ENCODE measurements around the gene SLC25A47.

The SLC25A47 gene

DNA sequence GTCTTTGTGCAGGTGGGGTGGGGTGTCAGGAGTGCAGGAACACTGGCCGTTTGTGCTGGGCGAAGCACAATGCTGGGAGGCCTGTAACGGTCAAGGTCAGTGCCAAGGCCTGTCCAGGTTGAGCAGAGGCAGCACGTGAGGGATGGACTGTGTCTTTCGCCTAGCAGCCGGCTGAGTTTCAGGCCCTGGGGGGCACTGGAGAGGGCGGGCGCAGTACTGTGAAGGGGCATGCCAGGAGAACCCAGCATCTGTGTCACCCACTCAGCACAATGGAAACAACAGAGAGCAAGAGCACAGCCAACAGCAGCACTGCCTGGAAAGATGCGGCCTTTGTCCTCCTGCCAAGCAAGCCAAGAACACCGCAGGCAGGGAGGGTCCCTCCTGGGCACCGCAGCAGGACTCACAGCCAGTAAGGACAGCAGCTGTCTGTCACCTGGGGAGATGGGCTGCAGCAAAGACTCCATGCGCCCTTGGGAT lies 25.2 kb downstream of the SLC25A47 start:
- no peak for DNase-seq

DNA sequence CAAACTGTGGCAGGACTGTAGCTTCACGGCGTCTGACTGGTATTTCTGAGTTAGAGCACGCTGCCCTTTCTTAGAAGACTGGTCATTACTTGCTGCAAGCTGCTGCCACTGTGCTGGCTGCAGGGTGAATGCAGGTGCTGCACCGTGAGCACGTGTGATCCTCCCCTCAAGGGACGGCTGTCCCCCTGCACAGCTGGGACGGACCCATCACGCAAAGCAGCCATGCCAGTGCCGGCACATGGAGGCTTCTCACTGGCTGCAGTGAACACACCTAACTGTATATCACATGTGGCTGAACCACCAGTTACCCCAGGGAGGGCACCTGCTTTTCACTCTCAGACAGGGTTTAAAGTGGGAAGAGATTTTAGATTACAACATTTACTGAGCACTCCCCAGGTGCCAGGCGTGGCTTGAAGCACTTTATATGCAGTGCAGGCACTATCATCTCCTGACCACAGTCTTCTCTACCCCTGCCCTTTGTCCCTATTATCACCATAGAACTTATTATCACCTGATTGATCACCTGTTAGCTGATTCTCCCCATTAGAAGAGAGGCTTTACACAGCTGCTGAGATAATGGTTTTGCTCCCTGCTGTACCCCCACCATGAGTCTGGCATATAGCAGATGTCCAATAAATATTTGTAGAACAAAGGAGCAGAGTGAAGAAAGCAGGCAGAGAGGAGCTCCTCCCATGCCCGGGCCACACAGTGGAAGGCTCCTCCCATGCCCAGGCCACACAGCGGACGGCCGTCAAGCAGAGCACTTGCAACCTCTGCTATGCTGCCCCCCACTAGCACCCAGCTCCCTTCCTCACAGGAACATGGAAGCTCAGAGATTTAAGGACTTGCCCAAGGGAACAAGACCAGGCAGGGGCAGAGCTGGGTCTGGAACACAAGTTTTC lies 25.9 kb downstream of the SLC25A47 start:
- DNase-seq = no peak

DNA sequence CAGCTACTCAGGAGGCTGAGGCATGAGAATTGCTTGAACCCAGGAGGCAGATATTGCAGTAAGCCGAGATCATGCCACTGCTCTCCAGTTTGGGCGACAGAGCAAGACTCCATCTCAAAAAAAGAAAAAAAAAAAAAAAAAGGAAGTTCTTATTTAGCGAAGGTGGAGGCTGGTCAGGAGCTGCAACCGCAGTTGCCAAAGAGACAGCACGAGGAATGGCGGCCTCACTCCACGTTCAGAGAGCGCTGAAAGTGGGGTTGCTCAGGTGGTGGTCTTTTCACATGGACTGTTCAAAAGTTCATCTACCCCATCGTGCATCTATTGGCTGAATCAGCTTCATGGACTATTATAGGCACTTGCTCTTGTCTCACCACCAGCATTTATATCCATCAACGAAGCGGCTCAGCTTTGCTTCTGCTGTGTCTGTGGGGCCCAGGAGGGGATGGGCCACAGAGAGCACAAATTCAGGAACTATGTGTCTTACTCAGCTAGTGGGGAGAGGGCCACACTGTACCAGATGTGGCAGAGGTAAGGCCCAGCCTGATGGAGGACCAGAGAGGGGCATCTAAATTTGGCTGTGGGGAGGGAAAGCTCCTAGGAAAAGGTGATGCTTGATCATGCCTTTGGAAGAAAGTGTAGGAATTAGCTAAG lies 27.3 kb downstream of the SLC25A47 start:
- no peak for DNase-seq

DNA sequence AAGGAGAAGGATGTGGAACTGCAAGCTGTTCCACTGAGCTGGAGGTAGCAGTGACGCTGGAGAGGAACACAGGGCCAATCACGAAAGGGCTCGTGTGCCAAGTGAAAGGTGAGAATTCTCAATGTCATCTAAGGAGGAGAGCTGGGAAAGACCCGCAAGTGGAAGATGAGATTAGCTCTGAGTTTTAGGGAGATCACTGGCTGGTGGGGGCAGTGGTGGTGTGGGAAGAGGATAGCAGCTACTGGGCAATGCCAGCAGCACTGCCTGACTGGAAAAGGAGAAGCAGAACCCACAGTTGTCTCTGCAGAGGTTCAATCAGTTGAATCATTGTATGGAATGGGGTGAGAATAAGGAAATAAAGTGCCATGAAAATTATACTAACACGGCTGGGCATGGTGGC lies 27.8 kb downstream of the SLC25A47 start:
- no peak for DNase-seq

DNA sequence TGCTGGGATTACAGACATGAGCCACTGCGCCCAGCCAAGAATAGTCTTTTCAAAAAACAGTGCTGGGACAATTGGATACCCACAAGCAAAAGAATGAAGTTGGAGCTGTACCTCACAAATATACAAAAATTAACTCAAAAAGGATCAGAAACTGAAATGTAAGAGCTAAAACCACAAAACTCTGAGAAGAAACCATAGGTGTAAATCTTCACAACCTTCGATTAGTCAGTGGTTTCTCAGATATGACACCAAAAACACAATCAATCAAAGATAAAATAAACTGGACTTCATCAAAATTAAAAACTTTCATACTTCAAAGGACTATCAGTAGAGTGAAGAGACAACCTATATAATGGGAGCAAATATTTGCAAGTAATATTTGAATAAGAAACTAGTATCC lies 35.3 kb downstream of the SLC25A47 start:
- no peak for DNase-seq

DNA sequence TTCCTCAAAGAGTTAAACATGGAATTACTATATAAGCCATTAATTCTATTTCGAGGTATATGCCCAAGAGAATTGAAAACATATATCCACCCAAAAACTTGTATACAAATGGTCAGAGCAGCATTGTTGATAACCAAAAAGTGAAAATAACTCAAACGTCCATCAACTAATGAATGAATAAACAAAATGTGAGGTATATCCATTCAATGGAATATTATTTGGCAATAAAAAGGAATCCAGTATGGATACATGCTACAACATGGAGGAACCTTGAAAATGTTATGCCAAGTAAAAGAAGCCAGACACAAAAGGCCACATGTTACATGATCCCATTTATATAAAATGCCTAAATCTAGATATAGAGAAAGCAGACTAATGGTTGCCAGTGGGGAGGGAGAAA lies 36.0 kb downstream of the SLC25A47 start:
- DNase-seq = no peak

DNA sequence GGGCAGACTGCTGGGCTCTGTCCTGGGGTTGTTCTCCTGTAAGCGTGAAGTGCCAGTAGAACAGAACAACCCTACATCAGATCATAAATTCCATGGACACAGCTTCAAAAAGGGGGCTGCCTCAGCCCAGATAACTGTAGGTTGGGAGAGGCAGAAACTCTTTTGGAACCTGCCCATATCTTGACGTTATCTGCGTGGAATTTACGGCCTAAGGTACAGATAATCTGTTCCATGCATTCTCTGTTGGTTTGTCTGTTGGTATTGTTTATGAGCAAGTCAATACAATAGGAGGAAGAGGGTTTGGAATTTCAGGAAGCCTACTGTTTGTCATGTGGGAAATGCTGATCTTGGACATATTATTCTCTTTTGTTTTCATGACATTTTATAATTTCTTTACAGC lies 36.7 kb downstream of the SLC25A47 start:
- DNase-seq = no peak

DNA sequence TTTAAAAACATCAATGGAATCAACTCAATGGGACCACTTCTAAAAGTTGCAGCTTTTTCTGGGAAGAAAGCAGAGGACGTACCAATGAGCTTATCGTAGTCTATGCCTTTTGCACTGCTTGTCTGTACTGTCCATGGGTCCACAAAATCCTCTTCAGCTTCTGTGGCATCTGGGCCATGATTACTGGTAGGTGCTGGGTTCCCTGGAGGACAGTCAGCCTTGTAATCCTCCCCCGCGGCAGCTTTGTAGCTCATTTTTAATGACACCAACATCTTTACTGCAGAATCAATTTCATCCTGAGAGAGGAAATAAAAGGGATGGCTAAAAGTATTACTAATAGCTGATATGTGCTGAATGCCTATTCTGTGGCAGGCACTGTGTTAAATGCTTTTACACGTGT lies 38.5 kb downstream of the SLC25A47 start:
- no peak for DNase-seq

DNA sequence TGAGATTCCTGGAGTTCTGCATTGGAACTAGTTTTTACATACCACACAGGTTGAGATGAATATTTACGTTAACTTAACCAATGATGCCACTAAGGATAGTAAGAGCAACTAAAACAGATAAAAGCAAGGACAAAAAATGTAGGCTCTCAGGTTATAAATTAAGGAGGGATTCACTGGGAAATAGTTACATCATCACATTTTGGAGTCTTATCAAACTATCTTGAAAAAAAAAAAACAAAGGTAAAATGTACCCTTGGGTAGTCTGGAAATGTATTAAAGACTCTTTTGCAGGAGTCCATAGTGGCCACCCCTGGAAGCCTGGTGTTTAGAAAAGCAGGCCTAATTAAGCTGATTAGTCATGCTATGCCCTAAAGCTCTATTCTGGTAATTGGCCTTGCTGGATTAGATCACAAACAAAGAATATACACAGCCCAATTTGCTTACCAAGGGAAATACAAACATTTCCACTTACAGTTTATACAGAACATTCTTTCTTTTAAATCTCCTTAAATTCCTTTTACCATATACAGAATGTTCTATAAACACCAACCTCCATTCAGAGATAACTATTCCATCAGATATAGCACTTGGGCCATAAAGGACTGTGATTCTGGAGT lies 39.3 kb downstream of the SLC25A47 start:
- DNase-seq = no peak

DNA sequence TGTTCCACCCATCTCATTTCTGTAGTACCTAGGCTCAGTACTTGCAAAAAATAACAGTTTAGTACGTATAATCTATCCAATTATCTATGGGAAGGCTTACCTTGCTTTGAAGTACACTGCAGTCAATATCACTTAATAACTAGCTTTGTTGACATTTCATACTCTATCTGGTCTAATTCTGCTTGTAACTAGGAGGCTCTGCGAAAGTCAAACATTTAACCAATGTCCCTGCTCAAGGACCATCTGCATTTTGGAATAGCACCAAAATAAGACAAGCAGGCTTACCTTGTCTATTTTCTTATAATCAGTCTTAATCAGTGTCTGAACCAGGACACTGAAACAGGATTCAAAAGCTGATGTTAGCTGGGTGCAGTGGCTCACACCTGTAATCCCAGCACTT lies 39.9 kb downstream of the SLC25A47 start:
- no peak for DNase-seq

DNA sequence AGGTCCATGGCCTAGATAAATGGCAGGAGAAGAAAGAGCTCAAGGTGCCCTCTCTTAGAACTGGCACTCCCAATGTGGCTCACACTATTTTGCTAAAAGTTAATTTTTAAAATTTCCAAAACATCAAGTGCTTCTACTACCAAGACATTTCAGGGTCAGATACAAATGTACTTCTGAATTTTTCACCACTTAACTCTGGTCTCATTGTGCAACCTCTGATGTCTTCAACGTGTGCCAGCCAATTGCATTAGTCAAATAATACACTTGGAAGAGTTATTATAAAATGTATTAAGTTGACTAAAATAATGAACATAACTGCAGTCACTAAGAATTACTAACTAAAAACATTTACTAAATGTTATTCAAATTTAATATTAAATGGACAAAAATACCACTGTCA lies 41.3 kb downstream of the SLC25A47 start:
- no peak for DNase-seq

DNA sequence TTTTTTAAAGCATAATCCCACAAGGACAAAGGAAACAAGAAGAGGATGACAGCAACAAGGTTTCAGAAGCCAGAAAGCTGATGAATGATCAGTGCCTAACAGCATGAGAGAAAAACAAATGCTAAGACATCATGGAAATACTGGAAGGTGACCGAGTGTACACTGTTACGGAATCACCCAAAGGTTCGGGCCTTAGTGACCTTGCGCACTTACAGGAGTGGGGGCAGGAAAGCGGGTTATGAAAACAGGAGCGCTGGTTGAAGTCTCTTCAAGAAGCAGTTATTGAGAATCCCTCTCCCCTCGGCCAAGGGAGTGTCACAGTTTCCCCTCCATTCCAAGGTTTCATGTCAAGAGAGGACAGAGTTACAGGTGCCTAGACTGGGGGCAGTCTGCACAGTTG lies 42.6 kb downstream of the SLC25A47 start:
- DNase-seq = no peak

DNA sequence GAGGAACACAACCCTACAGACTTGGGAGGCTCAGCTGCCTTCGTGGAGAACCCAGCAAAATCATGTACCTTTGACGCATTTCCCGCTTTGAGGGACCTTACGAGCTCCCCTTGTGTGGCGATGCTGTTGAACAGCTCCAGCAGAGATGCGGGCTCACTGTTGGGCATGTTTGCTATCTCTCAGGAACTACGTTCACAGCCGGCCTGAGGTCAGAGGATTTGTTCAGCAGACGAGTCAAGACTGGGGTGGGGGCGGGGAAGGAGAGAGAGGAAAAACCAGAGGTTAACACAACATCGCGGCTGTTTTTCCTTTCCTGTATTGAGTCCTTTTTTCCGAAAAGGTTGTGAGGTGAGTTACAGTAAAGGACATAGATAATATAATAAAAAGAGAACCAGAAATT lies 45.9 kb downstream of the SLC25A47 start:
- DNase-seq = no peak

DNA sequence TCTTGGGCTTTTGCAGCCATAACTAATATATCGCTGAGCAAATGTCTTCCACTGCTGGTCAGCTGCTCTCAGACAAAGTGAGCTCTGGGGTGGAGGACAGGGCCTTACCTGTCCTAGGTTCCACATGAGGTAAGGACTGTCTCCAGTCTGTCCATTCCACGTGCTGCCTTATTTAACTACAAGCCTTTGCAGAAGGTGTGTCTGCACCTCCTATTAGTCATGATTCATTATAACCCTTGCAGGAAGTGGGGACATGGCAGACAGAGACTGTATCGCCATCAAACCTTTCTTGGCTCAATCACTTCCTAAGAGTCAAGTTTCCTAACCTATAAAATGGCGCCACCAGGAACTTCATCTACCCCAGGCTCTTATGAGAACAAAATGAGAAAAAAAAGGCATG lies 46.9 kb downstream of the SLC25A47 start:
- DNase-seq = no peak

DNA sequence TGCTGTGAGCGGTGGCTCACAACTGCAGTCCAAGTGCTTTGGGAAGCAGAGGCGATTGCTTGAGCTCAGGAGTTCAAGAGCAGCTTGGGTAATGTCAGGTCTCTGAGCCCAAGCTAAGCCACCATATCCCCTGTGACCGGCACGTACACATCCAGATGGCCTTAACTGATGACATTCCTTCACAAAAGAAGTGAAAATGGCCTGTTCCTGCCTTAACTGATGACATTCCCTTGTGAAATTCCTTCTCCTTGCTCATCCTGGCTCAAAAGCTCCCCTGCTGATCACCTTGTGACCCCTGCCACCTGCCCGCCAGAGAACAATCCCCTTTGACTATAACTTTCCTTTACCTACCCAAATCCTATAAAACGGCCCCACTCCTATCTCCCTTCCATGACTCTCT lies 48.6 kb downstream of the SLC25A47 start:
- no peak for DNase-seq

DNA sequence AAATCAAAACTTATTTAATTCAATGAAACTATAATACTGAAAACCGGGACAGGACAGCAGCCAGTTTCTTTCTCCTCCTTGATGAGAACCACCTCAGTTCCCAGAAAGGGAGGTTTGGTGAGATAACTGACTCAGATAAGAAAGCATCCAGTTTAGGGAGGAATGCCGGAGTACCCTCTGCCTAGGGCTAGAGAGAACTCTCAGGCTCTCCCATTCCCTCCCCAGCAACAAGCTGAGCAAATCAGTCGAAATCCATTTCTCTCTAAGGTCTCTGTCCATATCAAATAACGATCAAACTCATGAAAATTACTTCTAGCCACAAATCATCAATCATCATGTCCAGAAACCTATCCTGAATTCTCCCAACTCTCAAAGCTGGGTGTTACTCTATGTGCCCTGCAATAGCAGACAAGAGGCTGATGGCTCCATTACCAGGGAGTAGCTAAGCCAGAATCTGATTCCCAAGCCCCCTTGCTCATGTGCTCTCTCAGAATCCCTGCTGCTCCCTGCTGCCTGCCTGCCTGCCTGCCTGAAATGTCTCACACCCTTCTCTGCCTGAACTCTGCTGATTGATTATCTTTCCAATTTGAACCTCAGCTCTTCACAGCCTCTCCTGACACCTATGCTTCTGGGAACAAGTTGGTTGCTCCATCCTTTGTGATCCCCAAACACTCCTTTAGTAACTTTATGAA lies 49.4 kb downstream of the SLC25A47 start:
- no peak for DNase-seq

DNA sequence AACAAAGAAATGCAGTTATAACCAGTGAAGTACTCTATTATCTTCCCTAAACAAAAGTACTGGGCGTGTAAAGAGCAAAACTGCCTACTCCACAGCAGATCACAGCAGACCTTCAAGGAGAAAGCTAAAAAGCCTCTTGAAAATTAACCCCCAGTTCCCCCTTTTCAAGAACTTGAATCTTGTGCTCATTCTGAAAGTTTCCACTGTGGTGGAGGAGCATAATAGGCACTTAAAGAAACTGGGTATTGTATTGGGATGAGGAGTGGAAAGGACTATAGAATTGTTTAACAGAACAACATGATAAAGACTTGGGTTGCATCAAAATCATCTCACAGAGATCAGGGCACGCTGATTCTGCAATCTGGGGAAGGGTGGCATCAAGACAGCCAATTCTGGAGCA lies 51.1 kb downstream of the SLC25A47 start:
- no peak for DNase-seq

DNA sequence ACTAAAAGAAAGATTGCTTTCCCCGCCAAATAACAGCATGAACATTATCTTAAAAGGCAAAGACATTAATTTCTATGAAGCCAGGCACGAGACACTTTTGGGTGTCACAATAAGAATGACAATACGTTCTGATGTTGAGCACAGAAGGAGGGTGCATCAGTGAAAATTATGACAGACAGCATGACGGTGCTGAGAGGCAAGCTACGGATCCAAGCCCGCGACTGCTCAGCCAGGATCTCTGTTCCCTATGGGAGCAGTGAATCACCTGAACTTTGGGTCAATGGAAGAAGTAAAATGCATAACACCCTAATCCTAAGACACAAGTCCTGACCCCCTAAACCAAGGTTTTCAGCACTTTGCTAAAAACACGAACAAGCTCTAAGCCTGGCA lies 51.7 kb downstream of the SLC25A47 start:
- no peak for DNase-seq

DNA sequence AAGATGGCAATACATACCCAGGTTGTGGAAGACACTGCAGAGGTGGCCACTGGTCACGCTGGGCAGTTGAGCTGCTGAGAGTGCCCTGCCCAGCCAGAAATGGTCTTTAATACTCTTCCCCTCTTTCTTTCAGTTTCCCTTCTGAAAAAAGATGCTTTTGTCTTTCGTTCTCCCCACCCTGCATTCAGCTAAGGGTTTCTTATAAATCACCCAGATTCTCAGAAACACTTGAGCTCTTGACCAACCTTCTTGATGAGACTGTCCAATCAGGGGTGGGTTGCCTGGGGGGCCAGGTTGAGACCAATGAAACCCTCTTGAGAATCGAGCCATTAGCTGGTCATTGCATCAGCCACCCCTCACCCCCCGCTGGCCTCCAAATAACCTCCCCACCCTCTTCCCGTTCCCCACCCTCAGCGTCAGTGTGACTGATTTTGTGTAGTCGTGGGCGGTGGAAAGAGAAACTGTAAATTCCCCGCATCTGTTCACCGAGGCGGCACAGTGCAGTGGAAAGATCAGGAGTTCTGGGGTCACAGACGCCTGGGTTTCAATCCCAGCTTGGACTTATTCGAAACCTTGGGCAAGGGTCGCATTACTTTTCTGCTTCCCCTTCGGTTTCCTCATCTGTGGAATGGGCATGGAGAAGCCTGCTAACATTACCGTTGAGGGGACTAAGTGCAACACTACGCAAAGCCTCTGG lies 52.3 kb downstream of the SLC25A47 start:
- peak; percentile 99 for DNase-seq

DNA sequence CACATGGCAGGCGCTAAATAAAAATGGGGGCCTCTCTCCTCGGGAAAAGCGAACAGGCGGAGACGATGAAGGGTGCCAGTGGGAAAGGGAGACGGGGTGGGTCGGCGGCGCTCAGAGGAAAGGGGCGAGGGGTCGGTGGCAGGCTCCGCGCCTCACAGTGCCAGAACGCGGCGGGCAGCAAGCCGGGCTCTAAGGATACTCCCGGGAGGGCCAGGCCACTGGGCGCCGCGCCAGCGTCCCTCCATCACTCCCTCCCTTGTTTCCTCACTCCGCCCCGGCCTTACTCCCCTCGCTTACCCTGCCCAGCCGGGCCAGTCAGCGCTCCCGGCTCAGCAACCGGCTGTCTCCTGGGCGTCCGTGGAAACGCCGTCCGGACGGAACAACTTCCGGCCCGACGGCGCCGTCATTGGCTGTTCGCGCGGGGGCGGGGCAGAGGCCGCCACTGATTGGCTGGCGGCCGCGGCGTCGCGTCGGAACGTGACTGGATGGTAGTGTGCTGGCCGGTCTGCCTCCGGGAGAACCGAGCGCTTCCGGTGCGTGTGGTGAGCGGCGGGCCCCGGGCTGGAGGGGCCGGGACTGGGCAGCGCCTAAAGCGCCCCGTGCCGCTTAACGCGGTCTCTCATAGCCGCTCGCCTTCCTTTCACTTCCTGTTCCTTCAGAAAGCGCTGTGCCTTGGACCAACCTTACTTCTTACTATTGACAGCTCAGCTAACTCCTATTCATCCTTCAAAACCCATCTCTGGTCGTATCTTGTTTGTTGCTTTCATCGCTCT lies 53.0 kb downstream of the SLC25A47 start, which contains the start of gene WDR25:
TSS of gene WDR25 (plus strand) at position 523 of the 773 bp plus-strand sequence.
- DNase-seq = peak; percentile 98

DNA sequence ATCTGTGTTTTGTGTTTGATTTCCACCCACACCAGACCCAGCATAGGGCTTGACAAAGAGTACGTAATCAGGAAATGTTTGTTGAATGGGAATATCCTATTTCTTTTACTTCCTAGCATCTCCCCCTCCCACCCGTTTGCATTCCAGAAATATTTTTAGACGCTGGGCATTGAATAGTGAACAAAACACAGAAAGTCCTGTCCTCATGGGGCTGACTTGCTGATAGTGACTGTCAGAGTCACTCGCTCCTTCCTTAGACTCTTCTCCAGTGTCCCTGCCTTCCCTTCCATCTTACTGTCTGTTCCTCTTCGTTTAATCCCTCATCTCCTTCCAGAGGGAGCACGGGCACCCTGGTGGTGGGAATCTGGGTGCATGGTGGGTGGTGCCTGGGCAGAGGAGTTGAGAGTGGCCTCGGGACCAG lies 53.6 kb downstream of the SLC25A47 start:
- peak; percentile 48 for DNase-seq
